Measurements from ENCODE around the gene SMYD3. TPM values are rescaled to one million over a fixed set of nuclear protein-coding genes. Genes with fewer than 3 reads are reported as not detected.

The SMYD3 gene
- total and polyA plus RNA-seq, 2 donors (not counting 1 experiment from before 2014, with no cell fraction given) = 9.7 to 37.2 TPM

DNA sequence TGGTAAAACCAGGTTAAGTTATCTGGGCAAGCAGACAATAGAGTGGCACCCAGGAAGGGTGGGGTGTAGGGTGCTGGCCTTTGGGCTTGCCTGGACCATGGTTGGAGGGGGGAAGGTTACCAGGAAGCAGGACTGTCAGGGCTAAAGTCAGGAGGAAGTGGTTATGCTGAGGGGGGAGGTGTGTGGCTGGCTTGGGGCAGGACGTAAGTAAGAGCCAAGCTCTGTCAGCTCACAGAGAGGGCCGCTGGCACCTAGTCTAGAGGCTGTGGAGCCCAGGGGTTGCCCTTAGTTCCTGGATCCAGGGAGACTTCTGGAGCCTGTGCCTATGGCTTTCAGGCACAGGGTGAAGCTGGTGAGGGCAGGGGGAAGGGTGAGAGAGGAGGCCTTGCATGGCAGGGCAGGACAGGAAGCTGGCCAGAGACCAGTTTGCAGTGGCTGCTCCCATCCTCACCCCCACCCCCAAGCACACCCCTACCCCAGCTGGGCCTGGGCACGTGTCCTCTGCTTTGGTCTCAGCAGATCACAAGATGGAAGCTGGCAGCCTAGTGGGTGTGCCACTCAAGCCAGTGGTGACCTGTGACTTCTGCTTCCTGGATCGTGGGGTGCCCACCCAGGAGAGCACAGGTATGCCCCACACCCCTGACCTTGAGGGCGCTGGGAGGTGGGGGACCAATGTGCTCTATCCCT is 20.5 kb upstream of the SMYD3 start:
- CTCF ChIA-PET = no interaction called here
- intact Hi-C loops (cut with micrococcal nuclease) = no loop called here
- Histone ChIP-seq H3K27me3 (replicated peaks in 1 of 4; ENCODE audit: control extremely low read depth in 1 of 4, control insufficient read depth in 3 of 4, insufficient read depth in 4 of 4, low read length in 3 of 4) (no peaks in the 10 kb centered on the region), H4K20me1 (ENCODE audit: control insufficient read depth, insufficient read depth, low read length, poor library complexity, severe bottlenecking) (no peaks in the 10 kb centered on the region), H3K9ac (ENCODE audit: low read length) (no peak overlapping the region), H3K27ac (ENCODE audit: low read length in 2 of 2) (no peak overlapping the region), H3K9me3 (ENCODE audit: control extremely low read depth in 1 of 3, control insufficient read depth in 2 of 3, insufficient read depth in 1 of 3, low read length in 2 of 3) (peaks cover 0 to 22% (median 5%) of the 10 kb centered on the region in 3 donors), H3K4me2 (replicated peaks; ENCODE audit: low read depth, low read length, poor library complexity, severe bottlenecking) (no peak overlapping the region), H3K4me3 (ENCODE audit: control extremely low read depth in 1 of 5, extremely low read depth in 1 of 5, insufficient read depth in 1 of 5, low read depth in 2 of 5, low read length in 4 of 5) (no peak overlapping the region), H3K79me2 (ENCODE audit: control insufficient read depth, insufficient read depth, low read length) (no peaks in the 10 kb centered on the region), H3K36me3 (replicated peaks in 1 of 2; ENCODE audit: control extremely low read depth in 1 of 2, control insufficient read depth in 1 of 2, extremely low read depth in 1 of 2, insufficient read depth in 2 of 2, low read length in 1 of 2) (no peaks in the 10 kb centered on the region), H2AFZ (ENCODE audit: insufficient read depth, low read depth, low read length, poor library complexity, severe bottlenecking) (peak overlapping the region; percentile 52), H3K4me1 (ENCODE audit: control insufficient read depth in 2 of 2, insufficient read depth in 2 of 2, low read length in 2 of 2) (peaks cover 0 to 8% of the 10 kb centered on the region in 2 donors)
- ATAC-seq (ENCODE audit: low read depth) (no peak), DNase-seq (no peak)
- no peak overlapping the region for H3K4me3 Mint-ChIP-seq
- no peaks in the 10 kb centered on the region for H3K27me3 Mint-ChIP-seq
- H3K27ac Mint-ChIP-seq = peak overlapping the region; percentile 34
- WGBS (ENCODE audit: insufficient coverage) = 34% methylated on average over 5 of the region's 5 CpGs
- POLR2A ChIA-PET = no interaction called here
- TF ChIP-seq, protein P1, sequence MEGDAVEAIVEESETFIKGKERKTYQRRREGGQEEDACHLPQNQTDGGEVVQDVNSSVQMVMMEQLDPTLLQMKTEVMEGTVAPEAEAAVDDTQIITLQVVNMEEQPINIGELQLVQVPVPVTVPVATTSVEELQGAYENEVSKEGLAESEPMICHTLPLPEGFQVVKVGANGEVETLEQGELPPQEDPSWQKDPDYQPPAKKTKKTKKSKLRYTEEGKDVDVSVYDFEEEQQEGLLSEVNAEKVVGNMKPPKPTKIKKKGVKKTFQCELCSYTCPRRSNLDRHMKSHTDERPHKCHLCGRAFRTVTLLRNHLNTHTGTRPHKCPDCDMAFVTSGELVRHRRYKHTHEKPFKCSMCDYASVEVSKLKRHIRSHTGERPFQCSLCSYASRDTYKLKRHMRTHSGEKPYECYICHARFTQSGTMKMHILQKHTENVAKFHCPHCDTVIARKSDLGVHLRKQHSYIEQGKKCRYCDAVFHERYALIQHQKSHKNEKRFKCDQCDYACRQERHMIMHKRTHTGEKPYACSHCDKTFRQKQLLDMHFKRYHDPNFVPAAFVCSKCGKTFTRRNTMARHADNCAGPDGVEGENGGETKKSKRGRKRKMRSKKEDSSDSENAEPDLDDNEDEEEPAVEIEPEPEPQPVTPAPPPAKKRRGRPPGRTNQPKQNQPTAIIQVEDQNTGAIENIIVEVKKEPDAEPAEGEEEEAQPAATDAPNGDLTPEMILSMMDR (IDR thresholded peaks at IDR 0.05) = no peak
- no peak for TF ChIP-seq EZH2 (IDR thresholded peaks at IDR 0.05; ENCODE audit: borderline replicate concordance, insufficient read depth, low read depth, low read length, poor library complexity, severe bottlenecking)
- H3K4me1 Mint-ChIP-seq = peaks cover 6% of the 10 kb centered on the region
- peaks cover 5% of the 10 kb centered on the region for H3K9me3 Mint-ChIP-seq (ENCODE audit: insufficient read depth)

GRCh38 chr1:246526915-246527314 is 19.8 kb upstream of the SMYD3 start:
- POLR2A ChIA-PET = no interaction called here
- CTCF ChIA-PET = no interaction called here
- H3K4me1 ChIP-seq (ENCODE audit: control insufficient read depth in 2 of 2, insufficient read depth in 2 of 2, low read length in 2 of 2) = peaks cover 0 to 8% of the 10 kb centered on the region in 2 donors
- intact Hi-C loops (cut with micrococcal nuclease) = no loop called here
- H3K27ac ChIP-seq (ENCODE audit: low read length in 2 of 2) = no peak overlapping the region
- H3K4me2 ChIP-seq (replicated peaks; ENCODE audit: low read depth, low read length, poor library complexity, severe bottlenecking) = no peak overlapping the region
- Mint-ChIP-seq H3K9me3 (ENCODE audit: insufficient read depth) (peaks cover 5% of the 10 kb centered on the region), H3K4me1 (peaks cover 6% of the 10 kb centered on the region), H3K27ac (no peak overlapping the region), H3K4me3 (no peak overlapping the region), H3K27me3 (no peaks in the 10 kb centered on the region)
- H3K9ac ChIP-seq (ENCODE audit: low read length) = no peak overlapping the region
- H3K27me3 ChIP-seq (replicated peaks in 1 of 4; ENCODE audit: control extremely low read depth in 1 of 4, control insufficient read depth in 3 of 4, insufficient read depth in 4 of 4, low read length in 3 of 4) = no peaks in the 10 kb centered on the region
- TF ChIP-seq EZH2 (IDR thresholded peaks at IDR 0.05; ENCODE audit: borderline replicate concordance, insufficient read depth, low read depth, low read length, poor library complexity, severe bottlenecking) = no peak
- TF ChIP-seq, protein P1 (IDR thresholded peaks at IDR 0.05) = no peak
- DNase-seq = no peak
- H2AFZ ChIP-seq (ENCODE audit: insufficient read depth, low read depth, low read length, poor library complexity, severe bottlenecking) = no peak overlapping the region
- ATAC-seq (ENCODE audit: low read depth) = no peak
- no peak overlapping the region for H3K4me3 ChIP-seq (ENCODE audit: control extremely low read depth in 1 of 5, extremely low read depth in 1 of 5, insufficient read depth in 1 of 5, low read depth in 2 of 5, low read length in 4 of 5)
- peaks cover 0 to 22% (median 5%) of the 10 kb centered on the region in 3 donors for H3K9me3 ChIP-seq (ENCODE audit: control extremely low read depth in 1 of 3, control insufficient read depth in 2 of 3, insufficient read depth in 1 of 3, low read length in 2 of 3)
- H3K36me3 ChIP-seq (replicated peaks in 1 of 2; ENCODE audit: control extremely low read depth in 1 of 2, control insufficient read depth in 1 of 2, extremely low read depth in 1 of 2, insufficient read depth in 2 of 2, low read length in 1 of 2) = no peaks in the 10 kb centered on the region
- WGBS (ENCODE audit: insufficient coverage) = 94% methylated on average over 7 of the region's 7 CpGs
- H4K20me1 ChIP-seq (ENCODE audit: control insufficient read depth, insufficient read depth, low read length, poor library complexity, severe bottlenecking) = no peaks in the 10 kb centered on the region
- no peaks in the 10 kb centered on the region for H3K79me2 ChIP-seq (ENCODE audit: control insufficient read depth, insufficient read depth, low read length)
